Tibial nerve (tissue), 4 donors: Measurements from ENCODE around the gene LAGE3. TPM values are rescaled to one million over a fixed set of nuclear protein-coding genes. Genes with fewer than 3 reads are reported as not detected.

ENCODE experiments used
- DNase-seq, 2 donors: peaks; one replicate each; pipeline ENCODE4 v3.0.0-alpha.2; 2019; ENCODE audit warnings: low spot score in 2 of 2
- H3K27ac ChIP-seq, 4 donors: fragments of 200-600 bp; sonication (generic) in 3 of 4; one replicate each; pipeline ENCODE4 v1.5.1; 2017 to 2019; ENCODE audit warnings: mild to moderate bottlenecking in 1 of 4
- H3K27me3 ChIP-seq, 2 donors: fragments of 200-600 bp; sonication (generic) in 1 of 2; one replicate each; pipeline versions ENCODE4 v1.5.1 to v1.6.0; 2017 to 2019
- H3K36me3 ChIP-seq, 3 donors: fragments of 200-600 bp; sonication (generic); one replicate each; pipeline ENCODE4 v1.5.1; 2018 to 2019
- H3K4me1 ChIP-seq, 4 donors: fragments of 200-600 bp; sonication (generic) in 3 of 4; one replicate each; pipeline ENCODE4 v1.5.1; 2017 to 2019
- H3K4me3 ChIP-seq, 4 donors: fragments of 200-600 bp; sonication (generic) in 3 of 4; one replicate each; pipeline ENCODE4 v1.5.1; 2017 to 2019; ENCODE audit warnings: mild to moderate bottlenecking in 1 of 4, moderate library complexity in 1 of 4
- H3K9me3 ChIP-seq, 4 donors: fragments of 200-600 bp; sonication (generic) in 3 of 4; one replicate each; pipeline ENCODE4 v1.5.1; 2017 to 2019
- CTCF ChIP-seq, 5 experiments: fragments of 200-600 bp in 3 of 5; fragments of 450-650 bp in 2 of 5; sonication (generic) in 3 of 5; IDR thresholded peaks; one replicate each; pipeline ENCODE4 v1.5.1; 2016 to 2019; ENCODE audit warnings: antibody characterized with exemption in 5 of 5, mild to moderate bottlenecking in 3 of 5, moderate library complexity in 2 of 5
- EP300 ChIP-seq, 2 donors: sonication (generic); formaldehyde crosslinking; IDR thresholded peaks; one replicate each; pipeline ENCODE4 v1.6.1; 2017; ENCODE audit warnings: antibody characterized with exemption in 2 of 2, mild to moderate bottlenecking in 1 of 2
- POLR2A ChIP-seq, 2 donors: fragments of 450-650 bp; IDR thresholded peaks; one replicate each; pipeline ENCODE4 v1.6.1; 2017; ENCODE audit warnings: antibody characterized with exemption in 2 of 2, mild to moderate bottlenecking in 2 of 2, moderate library complexity in 2 of 2
- WGBS, 2 donors: methylation state at CpG; one replicate each; pipeline ENCODE4 v1.1.5; 2018; 5-methylcytosine and 5-hydroxymethylcytosine counted together
- total RNA-seq, 4 donors: library from RNA; depleted of rRNA; stranded (reverse); fragments of >200 nt; gene quantifications; one replicate each; pipeline ENCODE4 v1.1.0, GENCODE V29; 2016

LAGE3 gene
- total RNA-seq, 4 donors from 2014 or later: 18.8 to 46.5 (median 35.0) TPM

GRCh38 chrX:154513716-154514115 lies 34.6 kb upstream of the LAGE3 start:
- Histone ChIP-seq H3K4me1 (peaks cover 0 to 21% (median 5%) of the 10 kb centered on the region in 4 donors), H3K9me3 (no peaks in the 10 kb centered on the region), H3K27ac (no peak overlapping the region), H3K36me3 (peaks cover 0 to 15% (median 0%) of the 10 kb centered on the region in 3 donors), H3K27me3 (no peaks in the 10 kb centered on the region), H3K4me3 (no peak overlapping the region)
- 84 to 91% methylated on average over 2 of the region's 2 CpGs for WGBS, 2 donors
- TF ChIP-seq POLR2A (IDR thresholded peaks at IDR 0.05): no peak
- TF ChIP-seq EP300 (IDR thresholded peaks at IDR 0.05): no peak
- no peak for TF ChIP-seq CTCF (IDR thresholded peaks at IDR 0.05)
- no peak for DNase-seq

GRCh38 chrX:154512879-154513553 lies 33.9 kb upstream of the LAGE3 start:
- Histone ChIP-seq H3K4me1 (peaks cover 0 to 19% (median 4%) of the 10 kb centered on the region in 4 donors), H3K9me3 (no peaks in the 10 kb centered on the region)
- TF ChIP-seq POLR2A (IDR thresholded peaks at IDR 0.05) (no peak), EP300 (IDR thresholded peaks at IDR 0.05) (no peak), CTCF (IDR thresholded peaks at IDR 0.05) (no peak)

GRCh38 chrX:154511761-154512160 lies 32.7 kb upstream of the LAGE3 start:
- WGBS, 2 donors: 77 to 81% methylated on average over 11 to 12 of the region's 12 CpGs
- Histone ChIP-seq H3K9me3 (no peaks in the 10 kb centered on the region), H3K27me3 (no peaks in the 10 kb centered on the region), H3K4me3 (no peak overlapping the region), H3K4me1 (peaks cover 0 to 7% (median 0%) of the 10 kb centered on the region in 4 donors), H3K27ac (no peak overlapping the region), H3K36me3 (peaks cover 0 to 34% (median 0%) of the 10 kb centered on the region in 3 donors)
- no peak for TF ChIP-seq CTCF (IDR thresholded peaks at IDR 0.05)
- TF ChIP-seq EP300 (IDR thresholded peaks at IDR 0.05): no peak
- TF ChIP-seq POLR2A (IDR thresholded peaks at IDR 0.05): no peak
- no peak for DNase-seq

More at GRCh38 chrX:154512879-154513553, 33.9 kb upstream of the LAGE3 start:
- Histone ChIP-seq H3K4me3 (no peak overlapping the region), H3K27me3 (no peaks in the 10 kb centered on the region), H3K36me3 (peaks cover 0 to 22% (median 0%) of the 10 kb centered on the region in 3 donors), H3K27ac (no peak overlapping the region)
- 89 to 90% methylated on average over 16 of the region's 16 CpGs for WGBS, 2 donors
- no peak for DNase-seq

- TF ChIP-seq CTCF (IDR thresholded peaks at IDR 0.05): no peak
- no peak for TF ChIP-seq EP300 (IDR thresholded peaks at IDR 0.05)
- TF ChIP-seq POLR2A (IDR thresholded peaks at IDR 0.05): no peak
- H3K4me1 ChIP-seq: no peaks in the 10 kb centered on the region
- WGBS, 2 donors: 85 to 97% methylated on average over 5 of the region's 5 CpGs
- H3K4me3 ChIP-seq: no peak overlapping the region
- no peak for DNase-seq
- H3K36me3 ChIP-seq: peaks cover 0 to 52% (median 0%) of the 10 kb centered on the region in 3 donors
- H3K9me3 ChIP-seq: no peaks in the 10 kb centered on the region
- H3K27ac ChIP-seq: no peak overlapping the region
- no peaks in the 10 kb centered on the region for H3K27me3 ChIP-seq
Observed at GRCh38 chrX:154509455-154509854, 30.4 kb upstream of the LAGE3 start.

- Histone ChIP-seq H3K36me3 (peaks cover 0 to 52% (median 0%) of the 10 kb centered on the region in 3 donors), H3K27me3 (no peaks in the 10 kb centered on the region), H3K27ac (no peak overlapping the region)
Observed at GRCh38 chrX:154508384-154508745, 29.3 kb upstream of the LAGE3 start.

More at GRCh38 chrX:154508384-154508745, 29.3 kb upstream of the LAGE3 start:
- Histone ChIP-seq H3K4me3 (no peak overlapping the region), H3K4me1 (no peaks in the 10 kb centered on the region), H3K9me3 (no peaks in the 10 kb centered on the region)
- WGBS, 2 donors: 73 to 93% methylated on average over 2 to 6 of the region's 13 CpGs
- TF ChIP-seq CTCF (IDR thresholded peaks at IDR 0.05) (no peak), EP300 (IDR thresholded peaks at IDR 0.05) (no peak), POLR2A (IDR thresholded peaks at IDR 0.05) (no peak)
- no peak for DNase-seq
